GM04504 (cell line): Measurements from ENCODE around the gene BCL7B.
A peak's percentile ranks its signal among the peaks of the same experiment; 100 is the strongest.
"Not testable (repeated sequence)": the region's sequence is repeated elsewhere in the genome, so short reads cannot be mapped to it uniquely, and the experiment has no call there.

Experiments used
- DNase-seq: peaks from one replicate; pipeline ENCODE4 v3.0.0-alpha.2; 2012; ENCODE audit warnings: low read depth

The BCL7B gene

GRCh38 chr7:73535918-73536317 is 21.6 kb downstream of the BCL7B start:
- DNase-seq: not testable (repeated sequence)

DNA sequence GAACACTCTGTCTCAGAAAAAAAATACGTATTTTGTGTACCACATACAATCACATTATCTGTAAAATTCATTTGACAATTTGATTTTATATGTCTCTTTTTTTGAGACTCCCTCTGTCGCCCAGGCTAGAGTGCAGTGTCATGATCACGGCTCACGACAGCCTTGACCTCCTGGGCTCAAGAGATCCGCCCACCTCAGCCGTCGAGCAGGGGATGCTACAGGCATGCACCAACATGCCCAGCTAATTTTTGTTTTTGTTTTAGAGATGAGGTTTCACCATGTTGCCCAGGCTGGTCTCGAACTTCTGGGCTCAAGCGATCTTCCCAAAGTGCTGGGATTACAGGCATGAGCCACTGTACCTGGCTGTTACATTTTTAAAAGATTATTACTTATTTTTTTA is 23.7 kb downstream of the BCL7B start:
- no peak for DNase-seq

DNA sequence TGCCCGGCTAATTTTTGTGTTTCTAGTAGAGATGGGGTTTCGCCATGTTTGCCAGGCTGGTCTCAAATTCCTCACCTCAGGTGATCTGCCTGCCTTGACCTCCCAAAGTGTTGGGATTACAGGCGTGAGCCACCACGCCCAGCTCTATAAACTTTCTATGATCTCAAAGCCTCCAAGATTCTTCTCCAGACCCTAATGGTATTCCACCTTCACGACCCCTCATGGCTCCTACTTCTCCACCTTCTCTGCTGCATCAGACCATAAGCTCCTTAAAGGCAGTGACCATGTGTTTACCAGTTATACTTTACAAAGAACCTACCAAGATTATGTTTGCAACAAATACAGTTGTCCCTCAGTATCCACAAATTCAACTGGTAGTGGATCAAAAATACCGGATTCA is 25.3 kb downstream of the BCL7B start:
- DNase-seq: no peak

- DNase-seq: no peak
Observed at GRCh38 chr7:73530800-73531199, 26.7 kb downstream of the BCL7B start.

DNA sequence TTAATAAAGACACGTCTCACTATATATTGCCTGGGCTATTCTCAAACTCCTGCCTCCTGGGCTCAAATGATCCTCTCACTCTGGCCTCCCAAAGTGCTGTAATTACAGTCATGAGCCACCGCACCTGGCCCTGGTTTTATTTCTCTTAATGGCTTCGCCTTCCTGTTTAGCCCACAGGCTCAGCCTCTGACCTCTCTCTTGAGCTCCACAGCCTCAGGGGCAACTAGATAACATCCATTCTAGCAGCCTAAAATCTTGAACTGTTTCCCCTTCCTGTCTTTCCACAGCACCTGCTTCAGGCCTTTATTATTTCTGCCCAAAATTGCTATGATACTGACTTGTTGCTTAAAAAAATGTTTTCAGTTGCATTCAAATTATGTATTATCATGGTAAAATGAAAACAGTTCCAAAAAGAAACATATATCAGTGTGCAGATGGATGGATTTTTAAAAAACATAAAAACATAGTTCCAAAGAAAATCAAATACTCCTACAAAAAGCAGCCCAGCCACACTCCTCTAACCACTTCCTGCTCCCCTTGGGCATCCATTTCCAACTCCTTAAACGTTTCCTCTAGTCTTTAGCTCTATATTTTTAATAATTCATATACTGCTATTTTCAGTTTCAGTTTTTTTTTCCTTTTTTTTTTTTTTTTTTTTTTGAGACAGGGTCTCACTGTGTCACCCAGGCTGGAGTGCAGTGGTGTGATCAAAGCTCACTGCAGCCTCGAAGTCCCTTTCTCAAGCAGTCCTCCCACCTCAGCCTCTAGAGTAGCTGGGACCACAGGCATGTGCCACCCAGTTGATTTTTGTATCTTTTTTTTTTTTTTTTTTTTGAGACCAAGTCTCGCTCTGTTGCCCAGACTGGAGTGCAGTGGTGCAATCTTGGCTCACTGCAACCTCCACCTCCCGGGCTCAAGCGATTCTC is 30.3 kb downstream of the BCL7B start:
- DNase-seq: no peak

- not testable (repeated sequence) for DNase-seq
Observed at GRCh38 chr7:73526158-73526494, 31.4 kb downstream of the BCL7B start.

DNA sequence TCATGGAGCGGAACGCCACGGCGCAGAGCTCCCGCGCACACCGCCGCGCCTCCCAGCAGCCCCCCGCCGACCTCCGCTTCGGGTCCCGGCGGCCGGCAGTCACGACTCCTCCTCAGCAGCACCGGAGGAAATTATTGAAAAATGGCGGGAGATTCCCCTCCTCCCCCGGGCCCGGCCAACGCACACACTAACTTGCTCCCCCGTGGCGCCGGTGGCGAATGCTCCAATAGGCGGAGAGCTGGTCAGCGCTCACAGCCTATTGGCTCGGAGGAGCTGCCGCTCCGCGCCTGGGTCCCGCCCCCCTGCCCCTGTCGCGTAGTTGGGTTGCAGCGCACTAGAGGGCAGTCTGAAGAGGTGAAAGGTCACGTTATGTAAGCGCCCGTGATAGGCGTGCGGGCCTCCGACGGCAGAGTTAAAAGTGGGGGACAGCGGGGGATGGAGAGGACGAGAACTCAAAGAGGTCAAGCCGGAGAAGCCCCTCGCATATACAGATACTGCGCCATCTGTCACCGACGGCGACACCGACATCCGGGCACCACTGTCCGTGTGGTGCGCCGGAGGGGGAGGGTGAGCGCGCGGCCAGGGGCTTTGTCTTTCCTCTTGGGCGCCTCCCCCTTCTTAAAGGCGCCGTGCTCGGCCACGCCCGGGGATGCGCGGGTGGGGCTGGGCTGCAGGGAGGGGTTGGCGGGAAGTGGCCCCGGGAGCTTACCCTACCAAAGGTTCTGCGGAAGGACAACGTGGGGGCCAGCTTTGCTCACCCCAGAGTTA is 35.2 kb downstream of the BCL7B start, which contains the start of gene BAZ1B:
Gene BAZ1B (minus strand): TSS at position 189 of the 768 bp plus-strand sequence. CDS start 360 bp downstream, outside the sequence.
- DNase-seq: peak; percentile 95

DNA sequence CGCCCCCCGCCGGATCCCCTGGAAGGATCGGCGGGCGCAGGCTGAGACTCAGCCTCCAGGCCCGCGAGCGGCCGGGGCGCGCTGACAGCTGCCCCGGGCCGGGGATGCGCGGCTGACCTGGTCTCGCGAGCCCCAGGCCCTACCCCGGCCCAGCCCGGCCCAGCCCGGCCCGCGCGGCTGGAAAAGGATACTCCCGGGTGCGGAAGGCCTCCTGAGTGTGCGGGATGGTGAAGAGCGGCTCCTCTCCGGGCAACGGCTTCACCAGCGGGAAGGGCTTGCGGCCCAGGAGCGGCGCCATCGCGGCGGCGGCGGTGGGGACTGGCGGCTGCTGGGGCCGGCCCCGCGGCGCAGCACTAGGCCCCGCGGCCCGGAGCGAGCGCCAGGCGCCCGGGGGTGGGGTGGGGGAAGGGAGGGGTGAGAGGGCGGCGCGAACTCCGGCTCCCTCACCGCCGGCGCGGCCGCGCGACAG is 35.8 kb downstream of the BCL7B start:
- no peak for DNase-seq

- peak; percentile 4 for DNase-seq
Observed at GRCh38 chr7:73520673-73521635, 36.5 kb downstream of the BCL7B start.

DNA sequence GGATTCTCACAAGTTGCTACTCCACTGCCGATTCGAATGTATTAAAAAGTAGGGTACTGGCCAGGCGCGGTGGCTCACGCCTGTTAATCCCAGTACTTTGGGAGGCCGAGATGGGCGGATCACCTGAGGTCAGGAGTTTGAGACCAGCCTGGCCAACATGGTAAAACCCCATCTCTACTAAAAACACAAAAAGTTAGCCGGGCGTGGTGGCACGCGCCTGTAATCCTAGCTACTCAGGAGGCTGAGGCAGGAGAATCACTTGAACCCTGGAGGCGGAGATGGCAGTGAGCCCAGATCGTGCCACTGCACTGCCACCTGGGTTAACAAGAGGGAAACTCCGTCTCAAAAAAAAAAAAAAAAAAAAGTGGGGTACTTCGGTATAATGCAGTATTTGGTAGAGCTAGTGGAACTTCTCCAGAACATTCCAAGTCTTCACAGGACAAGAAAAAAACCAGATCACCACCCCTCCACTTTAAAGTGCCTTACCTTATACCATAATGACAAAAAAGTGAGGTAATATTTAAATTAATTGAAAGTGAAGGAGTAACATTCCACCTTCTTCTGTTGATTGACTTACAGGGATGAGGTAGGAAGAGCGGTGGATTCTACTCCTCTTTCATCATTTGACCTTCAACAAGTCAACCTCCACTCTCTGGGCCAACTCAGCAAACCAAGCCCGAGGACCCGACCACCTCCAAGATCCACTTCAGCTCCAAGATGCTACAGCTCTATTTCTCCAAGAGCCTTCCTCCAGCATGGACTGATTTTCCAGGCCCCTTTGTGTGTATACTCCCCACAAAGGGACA is 37.4 kb downstream of the BCL7B start:
- no peak for DNase-seq

DNA sequence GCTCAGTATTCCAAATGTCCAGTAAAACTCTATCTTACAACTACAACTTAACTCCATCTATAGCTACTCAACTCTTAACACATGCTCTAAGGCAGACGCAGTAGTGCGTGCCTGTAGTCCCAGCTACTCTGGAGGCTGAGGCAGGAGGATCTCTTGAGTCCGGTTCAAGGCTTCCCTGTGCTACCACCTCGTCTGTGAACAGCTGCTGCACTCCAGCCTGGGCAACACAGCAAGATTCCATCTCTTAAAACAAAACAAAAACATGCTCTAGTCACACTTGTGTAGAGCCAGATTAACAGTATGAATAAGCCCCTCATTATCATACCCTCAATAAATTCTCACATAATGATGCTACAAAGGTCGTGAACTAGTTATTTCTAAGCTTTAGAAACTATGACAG is 39.0 kb downstream of the BCL7B start:
- DNase-seq: no peak

GRCh38 chr7:73517241-73517995 is 40.1 kb downstream of the BCL7B start:
- DNase-seq: no peak

DNA sequence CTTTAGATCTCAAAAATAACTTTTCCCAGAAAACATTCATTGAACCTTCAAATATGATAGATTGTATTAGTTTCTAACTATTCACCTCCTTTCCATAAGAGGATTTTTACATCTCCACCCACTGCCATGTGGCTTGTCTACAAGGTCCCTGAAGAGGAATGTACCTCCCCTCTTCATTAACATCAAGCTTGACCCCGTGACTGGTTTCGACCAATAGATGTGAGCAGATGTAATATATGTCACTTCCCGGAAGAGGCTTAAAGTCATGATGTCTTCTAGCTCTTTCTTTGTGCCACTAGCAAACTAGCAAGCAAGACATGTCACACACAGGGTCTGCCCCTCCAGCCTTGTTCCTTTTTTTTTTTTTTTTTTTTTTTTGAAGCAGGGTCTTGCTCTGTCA is 42.3 kb downstream of the BCL7B start:
- no peak for DNase-seq

- no peak for DNase-seq
Observed at GRCh38 chr7:73512018-73512780, 45.3 kb downstream of the BCL7B start.

DNA sequence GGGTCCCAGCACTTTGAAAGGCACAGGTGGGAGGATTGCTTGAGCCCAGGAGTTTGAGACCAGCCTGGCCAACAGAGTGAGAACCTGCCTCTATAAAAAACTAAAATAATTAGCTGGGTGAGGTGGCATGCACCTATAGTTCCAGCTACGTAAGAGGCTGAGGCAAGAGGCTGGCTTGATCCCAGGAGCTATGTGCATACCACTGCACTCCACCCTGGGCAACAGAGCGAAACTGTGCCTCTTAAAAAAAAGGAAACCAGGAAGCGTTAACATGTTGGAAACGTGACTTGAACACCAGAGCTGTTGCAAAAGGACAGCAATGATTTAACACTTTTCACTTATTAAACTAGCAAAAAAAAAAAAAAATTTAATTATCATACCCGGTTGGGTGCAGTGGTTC is 48.0 kb downstream of the BCL7B start:
- no peak for DNase-seq

DNA sequence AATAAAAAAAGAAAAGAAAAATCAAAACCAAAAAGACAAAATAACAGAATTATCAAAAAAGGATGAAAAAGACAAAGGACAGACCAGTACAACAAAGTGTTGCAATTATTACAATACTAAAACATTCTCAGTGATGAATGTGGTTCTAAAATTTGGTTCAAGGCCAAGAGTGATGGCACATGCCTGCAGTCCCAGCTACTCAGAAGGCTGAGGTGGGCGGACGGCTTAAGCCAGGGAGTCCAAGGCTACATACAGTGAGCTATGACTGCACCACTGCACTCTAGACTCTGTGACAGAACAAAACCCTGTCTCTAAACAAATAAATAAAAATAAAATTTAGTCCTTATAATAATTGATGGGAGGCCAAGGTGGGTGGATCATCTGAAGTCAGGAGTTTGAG is 49.9 kb downstream of the BCL7B start:
- DNase-seq: no peak

- no peak for DNase-seq
Observed at GRCh38 chr7:73504920-73505319, 52.6 kb downstream of the BCL7B start.

DNA sequence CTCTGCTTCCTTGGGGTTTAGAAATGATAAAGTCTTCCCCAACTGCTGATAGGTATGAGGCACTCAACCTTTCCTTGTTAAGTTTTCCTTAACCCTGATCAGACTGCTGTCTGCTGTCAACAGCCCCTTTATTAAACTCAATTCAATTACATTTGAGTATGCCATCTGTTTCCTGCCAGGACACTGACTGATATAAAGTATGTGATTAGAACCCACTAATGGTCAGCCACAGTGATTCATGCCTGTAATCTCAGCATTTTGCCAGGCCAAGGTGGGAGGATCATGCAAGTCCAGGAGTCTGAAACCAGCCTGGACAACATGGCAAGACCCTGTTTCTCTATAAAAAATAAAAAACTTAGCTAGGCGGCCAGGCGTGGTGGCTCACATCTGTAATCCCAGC is 53.5 kb downstream of the BCL7B start:
- DNase-seq: no peak

DNA sequence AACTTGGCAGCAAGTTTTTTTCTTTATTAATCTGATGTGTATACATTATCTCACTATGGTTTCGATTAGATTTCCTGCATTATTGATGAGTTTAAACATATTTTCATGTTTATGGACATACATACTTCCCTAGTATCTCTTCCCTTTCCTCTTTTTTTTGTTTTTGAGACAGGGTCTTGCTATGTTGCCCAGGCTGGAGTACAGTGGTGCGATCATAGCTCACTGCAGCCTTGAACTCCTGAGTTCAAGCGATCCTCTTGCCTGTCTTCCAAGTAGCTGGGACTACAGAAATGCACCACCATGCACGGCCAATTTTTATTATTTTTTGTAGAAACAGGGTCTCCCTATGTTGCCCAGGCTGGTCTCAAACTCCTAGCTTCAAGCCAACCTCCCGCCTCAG is 54.3 kb downstream of the BCL7B start:
- DNase-seq: no peak

GRCh38 chr7:73496626-73497025 is 60.9 kb downstream of the BCL7B start:
- no peak for DNase-seq
